ENCODE measurements around the gene LMF1. TPM values are rescaled to one million over a fixed set of nuclear protein-coding genes. Genes with fewer than 3 reads are reported as not detected.

The LMF1 gene
- total and polyA plus RNA-seq, 9 of the 15 experiments (the other 6 are each of a cell fraction or from before 2014, with no cell fraction given), result 0.11 to 1.6 (median 0.55) TPM; not detected in 1

DNA sequence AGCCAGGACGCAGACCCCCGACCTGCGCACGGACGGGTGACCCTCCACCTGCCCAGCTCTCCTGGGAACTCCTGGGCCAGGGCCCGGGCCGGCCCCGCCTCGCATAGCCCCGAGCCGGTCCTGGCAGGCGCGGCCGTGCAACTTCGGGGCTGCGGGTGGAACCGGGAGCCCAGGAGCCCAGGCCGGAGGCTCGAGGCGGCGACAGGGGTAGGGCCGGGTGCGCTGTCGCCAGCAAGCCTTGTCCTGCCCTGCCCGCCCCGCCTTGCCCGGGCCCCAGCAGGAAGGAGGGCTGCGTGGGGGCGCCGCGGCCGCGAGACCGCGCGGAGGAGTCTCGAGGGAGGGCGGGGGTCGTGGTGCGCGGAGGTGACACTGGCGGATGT lies 408 bp downstream of the LMF1 start (continued):
- TF ChIP-seq, protein P1, sequence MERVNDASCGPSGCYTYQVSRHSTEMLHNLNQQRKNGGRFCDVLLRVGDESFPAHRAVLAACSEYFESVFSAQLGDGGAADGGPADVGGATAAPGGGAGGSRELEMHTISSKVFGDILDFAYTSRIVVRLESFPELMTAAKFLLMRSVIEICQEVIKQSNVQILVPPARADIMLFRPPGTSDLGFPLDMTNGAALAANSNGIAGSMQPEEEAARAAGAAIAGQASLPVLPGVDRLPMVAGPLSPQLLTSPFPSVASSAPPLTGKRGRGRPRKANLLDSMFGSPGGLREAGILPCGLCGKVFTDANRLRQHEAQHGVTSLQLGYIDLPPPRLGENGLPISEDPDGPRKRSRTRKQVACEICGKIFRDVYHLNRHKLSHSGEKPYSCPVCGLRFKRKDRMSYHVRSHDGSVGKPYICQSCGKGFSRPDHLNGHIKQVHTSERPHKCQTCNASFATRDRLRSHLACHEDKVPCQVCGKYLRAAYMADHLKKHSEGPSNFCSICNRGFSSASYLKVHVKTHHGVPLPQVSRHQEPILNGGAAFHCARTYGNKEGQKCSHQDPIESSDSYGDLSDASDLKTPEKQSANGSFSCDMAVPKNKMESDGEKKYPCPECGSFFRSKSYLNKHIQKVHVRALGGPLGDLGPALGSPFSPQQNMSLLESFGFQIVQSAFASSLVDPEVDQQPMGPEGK (CRISPR knock-in tag; IDR thresholded peaks at IDR 0.05; ENCODE audit: borderline replicate concordance), result no peak
- TF ChIP-seq ZNF407 (IDR thresholded peaks at IDR 0.05; ENCODE audit: low read depth) (no peak), SMAD4 (CRISPR knock-in tag; conservative IDR thresholded peaks at IDR 0.05) (0 out of 2 replicates have a peak, but pooled peaks have one; percentile 10), NCOA6 (IDR thresholded peaks at IDR 0.05) (no peak), EWSR1 (IDR thresholded peaks at IDR 0.05; ENCODE audit: borderline replicate concordance, low read depth, partially characterized antibody) (no peak), ZNF57 (CRISPR knock-in tag; IDR thresholded peaks at IDR 0.05) (no peak), ZNF232 (CRISPR knock-in tag; IDR thresholded peaks at IDR 0.05) (no peak; the same call in 1 of the 2 replicates), ZNF184 (CRISPR knock-in tag; IDR thresholded peaks at IDR 0.05) (no peak), FOXJ3 (CRISPR knock-in tag; IDR thresholded peaks at IDR 0.05) (no peak), PURB (CRISPR knock-in tag; IDR thresholded peaks at IDR 0.05; ENCODE audit: low read depth) (no peak), TBL1XR1 (IDR thresholded peaks at IDR 0.05; ENCODE audit: low read length in 2 of 2) (no peak), GATAD2B (IDR thresholded peaks at IDR 0.05; ENCODE audit: borderline replicate concordance) (no peak), ATF4 (CRISPR knock-in tag; IDR thresholded peaks at IDR 0.05) (no peak), TAL1 (IDR thresholded peaks at IDR 0.05) (no peak)
- TF ChIP-seq, protein P2, sequence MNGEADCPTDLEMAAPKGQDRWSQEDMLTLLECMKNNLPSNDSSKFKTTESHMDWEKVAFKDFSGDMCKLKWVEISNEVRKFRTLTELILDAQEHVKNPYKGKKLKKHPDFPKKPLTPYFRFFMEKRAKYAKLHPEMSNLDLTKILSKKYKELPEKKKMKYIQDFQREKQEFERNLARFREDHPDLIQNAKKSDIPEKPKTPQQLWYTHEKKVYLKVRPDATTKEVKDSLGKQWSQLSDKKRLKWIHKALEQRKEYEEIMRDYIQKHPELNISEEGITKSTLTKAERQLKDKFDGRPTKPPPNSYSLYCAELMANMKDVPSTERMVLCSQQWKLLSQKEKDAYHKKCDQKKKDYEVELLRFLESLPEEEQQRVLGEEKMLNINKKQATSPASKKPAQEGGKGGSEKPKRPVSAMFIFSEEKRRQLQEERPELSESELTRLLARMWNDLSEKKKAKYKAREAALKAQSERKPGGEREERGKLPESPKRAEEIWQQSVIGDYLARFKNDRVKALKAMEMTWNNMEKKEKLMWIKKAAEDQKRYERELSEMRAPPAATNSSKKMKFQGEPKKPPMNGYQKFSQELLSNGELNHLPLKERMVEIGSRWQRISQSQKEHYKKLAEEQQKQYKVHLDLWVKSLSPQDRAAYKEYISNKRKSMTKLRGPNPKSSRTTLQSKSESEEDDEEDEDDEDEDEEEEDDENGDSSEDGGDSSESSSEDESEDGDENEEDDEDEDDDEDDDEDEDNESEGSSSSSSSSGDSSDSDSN (IDR thresholded peaks at IDR 0.05; ENCODE audit: borderline replicate concordance in 1 of 2, low read depth in 2 of 2, low read length in 2 of 2), result peak in 1 of 2 experiments; percentile 21; a peak in 1 of 4 replicates

Data from K562 (cell line).